ENCODE measurements around the gene FGR.

DNA sequence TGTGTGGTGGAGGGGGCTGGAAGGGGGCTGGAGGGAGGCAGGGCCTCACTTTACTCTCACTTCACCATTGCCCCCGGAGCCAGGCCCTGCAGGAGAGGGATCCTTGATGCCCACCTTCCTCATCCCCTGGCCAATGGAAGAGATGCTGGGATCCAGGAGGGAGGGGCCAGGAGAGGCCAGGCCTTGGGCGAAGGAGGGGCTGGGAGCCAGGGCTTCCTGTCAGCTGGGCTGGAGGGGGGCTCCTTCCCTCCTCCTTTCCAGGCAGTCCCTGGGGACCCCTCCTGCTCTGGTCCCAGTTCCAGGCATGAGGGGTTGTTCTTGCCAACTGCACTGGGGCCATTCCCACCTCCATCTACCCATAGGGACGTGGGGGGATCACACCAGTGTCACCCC, 36.7 kb downstream of the FGR start:
- no peak for TF ChIP-seq POLR2A (IDR thresholded peaks at IDR 0.05)
- TF ChIP-seq, protein P1, sequence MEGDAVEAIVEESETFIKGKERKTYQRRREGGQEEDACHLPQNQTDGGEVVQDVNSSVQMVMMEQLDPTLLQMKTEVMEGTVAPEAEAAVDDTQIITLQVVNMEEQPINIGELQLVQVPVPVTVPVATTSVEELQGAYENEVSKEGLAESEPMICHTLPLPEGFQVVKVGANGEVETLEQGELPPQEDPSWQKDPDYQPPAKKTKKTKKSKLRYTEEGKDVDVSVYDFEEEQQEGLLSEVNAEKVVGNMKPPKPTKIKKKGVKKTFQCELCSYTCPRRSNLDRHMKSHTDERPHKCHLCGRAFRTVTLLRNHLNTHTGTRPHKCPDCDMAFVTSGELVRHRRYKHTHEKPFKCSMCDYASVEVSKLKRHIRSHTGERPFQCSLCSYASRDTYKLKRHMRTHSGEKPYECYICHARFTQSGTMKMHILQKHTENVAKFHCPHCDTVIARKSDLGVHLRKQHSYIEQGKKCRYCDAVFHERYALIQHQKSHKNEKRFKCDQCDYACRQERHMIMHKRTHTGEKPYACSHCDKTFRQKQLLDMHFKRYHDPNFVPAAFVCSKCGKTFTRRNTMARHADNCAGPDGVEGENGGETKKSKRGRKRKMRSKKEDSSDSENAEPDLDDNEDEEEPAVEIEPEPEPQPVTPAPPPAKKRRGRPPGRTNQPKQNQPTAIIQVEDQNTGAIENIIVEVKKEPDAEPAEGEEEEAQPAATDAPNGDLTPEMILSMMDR (IDR thresholded peaks at IDR 0.05), result no peak

Measured in heart left ventricle (tissue), 13 donors.